Measurements from ENCODE around the gene ERN1. TPM values are rescaled to one million over a fixed set of nuclear protein-coding genes. Genes with fewer than 3 reads are reported as not detected.
A peak's percentile ranks its signal among the peaks of the same experiment; 100 is the strongest.

ERN1 gene
- total RNA-seq, 1 donor from 2014 or later = 5.7 TPM

DNA sequence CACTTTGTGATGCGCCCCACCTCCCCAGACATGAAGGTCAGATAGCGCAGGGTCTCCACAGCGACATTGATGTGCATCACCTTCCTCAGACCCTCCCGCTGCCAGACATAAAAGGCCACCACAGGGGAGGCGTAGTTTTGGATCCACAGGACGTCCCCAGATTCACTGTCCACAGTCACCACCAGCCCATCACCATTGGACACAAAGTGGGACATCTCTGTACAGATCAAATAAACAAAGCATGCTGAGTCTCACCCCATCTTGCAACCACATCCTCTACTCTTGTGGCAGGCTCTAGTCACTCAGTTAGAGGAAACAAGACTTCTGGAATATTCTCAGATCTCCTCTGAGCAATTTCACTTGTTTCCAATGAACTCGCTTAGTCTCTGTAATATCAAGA lies 63.2 kb downstream of the ERN1 start:
- Histone ChIP-seq H3K9ac (ENCODE audit: low read depth in 1 of 3, low read length in 3 of 3) (no peak overlapping the region), H3K9me3 (ENCODE audit: control insufficient read depth in 3 of 3, low read length in 3 of 3) (peaks cover 0 to 12% (median 12%) of the 10 kb centered on the region in 3 donors), H3K4me3 (ENCODE audit: low read length in 3 of 3) (no peak overlapping the region), H3K4me1 (ENCODE audit: control insufficient read depth in 3 of 3, insufficient read depth in 3 of 3, low read length in 3 of 3) (no peaks in the 10 kb centered on the region), H3K27ac (ENCODE audit: low read depth, low read length) (no peak overlapping the region), H3K27me3 (ENCODE audit: control insufficient read depth in 3 of 3, insufficient read depth in 3 of 3, low read length in 3 of 3) (no peaks in the 10 kb centered on the region), H3K36me3 (ENCODE audit: control insufficient read depth in 3 of 3, insufficient read depth in 3 of 3, low read length in 3 of 3) (peaks cover 32 to 59% (median 52%) of the 10 kb centered on the region in 3 donors)

DNA sequence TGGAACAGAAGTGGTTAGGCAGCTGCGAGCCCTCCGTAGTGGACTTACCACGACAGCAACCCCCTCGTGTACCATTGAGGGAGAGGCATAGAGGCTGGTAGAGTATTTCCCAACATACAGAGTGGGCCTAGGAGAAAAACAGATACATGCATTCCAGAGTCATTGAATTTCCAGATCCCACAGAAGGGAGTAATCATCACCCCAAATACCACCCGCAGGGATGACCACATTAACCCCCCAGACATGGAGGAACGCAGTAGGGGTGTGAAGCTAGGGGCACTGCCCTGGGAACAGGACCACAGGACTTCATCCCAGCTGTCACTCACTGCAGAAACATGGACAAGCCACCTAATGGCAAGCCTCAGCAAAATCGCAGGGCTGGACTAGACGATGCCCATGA lies 64.8 kb downstream of the ERN1 start:
- no peak overlapping the region for H3K4me3 ChIP-seq (ENCODE audit: low read length in 3 of 3)
- H3K27me3 ChIP-seq (ENCODE audit: control insufficient read depth in 3 of 3, insufficient read depth in 3 of 3, low read length in 3 of 3) = no peaks in the 10 kb centered on the region
- H3K4me1 ChIP-seq (ENCODE audit: control insufficient read depth in 3 of 3, insufficient read depth in 3 of 3, low read length in 3 of 3) = no peaks in the 10 kb centered on the region
- peak overlapping the region in 1 of 3 donors; percentile 25 for H3K9ac ChIP-seq (ENCODE audit: low read depth in 1 of 3, low read length in 3 of 3)
- no peak overlapping the region for H3K27ac ChIP-seq (ENCODE audit: low read depth, low read length)
- H3K9me3 ChIP-seq (ENCODE audit: control insufficient read depth in 3 of 3, low read length in 3 of 3) = peaks cover 0 to 12% (median 12%) of the 10 kb centered on the region in 3 donors
- peaks cover 27 to 52% (median 47%) of the 10 kb centered on the region in 3 donors for H3K36me3 ChIP-seq (ENCODE audit: control insufficient read depth in 3 of 3, insufficient read depth in 3 of 3, low read length in 3 of 3)

DNA sequence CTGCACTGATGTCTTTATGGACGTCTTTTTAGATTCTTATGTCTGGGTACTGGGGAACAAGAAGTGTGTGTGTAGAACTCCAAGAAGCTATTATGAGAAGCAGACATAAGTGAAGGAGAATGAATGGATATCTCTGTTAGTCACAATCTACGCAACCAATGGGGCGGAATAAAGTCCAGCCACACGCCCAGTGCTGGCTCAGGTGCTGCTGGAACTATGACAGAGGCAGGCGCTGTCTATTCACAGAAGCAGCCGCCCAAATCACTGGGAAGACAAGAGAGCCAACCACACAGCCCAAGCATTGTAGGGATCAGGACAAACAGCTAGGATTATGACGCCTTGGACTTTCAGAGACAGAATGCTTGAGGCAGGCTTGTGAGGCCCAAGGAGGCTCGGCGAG lies 65.6 kb downstream of the ERN1 start:
- peaks cover 22 to 50% (median 46%) of the 10 kb centered on the region in 3 donors for H3K36me3 ChIP-seq (ENCODE audit: control insufficient read depth in 3 of 3, insufficient read depth in 3 of 3, low read length in 3 of 3)
- H3K4me3 ChIP-seq (ENCODE audit: low read length in 3 of 3) = no peak overlapping the region
- no peak overlapping the region for H3K9ac ChIP-seq (ENCODE audit: low read depth in 1 of 3, low read length in 3 of 3)
- no peak overlapping the region for H3K27ac ChIP-seq (ENCODE audit: low read depth, low read length)
- peaks cover 0 to 6% (median 3%) of the 10 kb centered on the region in 3 donors for H3K9me3 ChIP-seq (ENCODE audit: control insufficient read depth in 3 of 3, low read length in 3 of 3)
- H3K27me3 ChIP-seq (ENCODE audit: control insufficient read depth in 3 of 3, insufficient read depth in 3 of 3, low read length in 3 of 3) = no peaks in the 10 kb centered on the region
- no peaks in the 10 kb centered on the region for H3K4me1 ChIP-seq (ENCODE audit: control insufficient read depth in 3 of 3, insufficient read depth in 3 of 3, low read length in 3 of 3)

DNA sequence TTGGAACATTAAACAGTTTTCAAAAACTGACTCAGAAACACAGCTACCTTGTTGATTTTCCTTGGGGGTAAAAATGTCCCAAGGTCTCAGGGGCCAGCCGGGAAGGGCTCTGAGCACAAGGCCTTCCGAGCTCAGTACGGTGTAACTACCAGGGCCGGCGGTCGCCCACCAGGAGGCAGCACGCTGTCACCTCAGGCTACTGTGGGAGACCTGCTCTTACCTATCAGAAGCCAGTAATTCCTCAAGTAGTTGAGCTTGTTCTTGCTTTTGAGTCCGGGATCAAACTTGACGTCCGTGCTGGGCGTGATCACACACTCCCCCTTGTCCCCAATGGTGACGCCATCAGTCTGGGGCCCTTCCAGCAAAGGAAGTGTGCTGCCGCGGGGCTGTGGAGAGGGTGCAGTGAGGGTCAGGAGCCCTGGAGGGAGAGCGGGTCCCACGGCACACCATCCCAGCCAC lies 66.1 kb downstream of the ERN1 start:
- Histone ChIP-seq H3K9me3 (ENCODE audit: control insufficient read depth in 3 of 3, low read length in 3 of 3) (peaks cover 0 to 6% (median 0%) of the 10 kb centered on the region in 3 donors), H3K9ac (ENCODE audit: low read depth in 1 of 3, low read length in 3 of 3) (no peak overlapping the region), H3K36me3 (ENCODE audit: control insufficient read depth in 3 of 3, insufficient read depth in 3 of 3, low read length in 3 of 3) (peaks cover 25 to 50% (median 43%) of the 10 kb centered on the region in 3 donors), H3K27me3 (ENCODE audit: control insufficient read depth in 3 of 3, insufficient read depth in 3 of 3, low read length in 3 of 3) (no peaks in the 10 kb centered on the region), H3K27ac (ENCODE audit: low read depth, low read length) (no peak overlapping the region), H3K4me3 (ENCODE audit: low read length in 3 of 3) (no peak overlapping the region), H3K4me1 (ENCODE audit: control insufficient read depth in 3 of 3, insufficient read depth in 3 of 3, low read length in 3 of 3) (no peaks in the 10 kb centered on the region)

DNA sequence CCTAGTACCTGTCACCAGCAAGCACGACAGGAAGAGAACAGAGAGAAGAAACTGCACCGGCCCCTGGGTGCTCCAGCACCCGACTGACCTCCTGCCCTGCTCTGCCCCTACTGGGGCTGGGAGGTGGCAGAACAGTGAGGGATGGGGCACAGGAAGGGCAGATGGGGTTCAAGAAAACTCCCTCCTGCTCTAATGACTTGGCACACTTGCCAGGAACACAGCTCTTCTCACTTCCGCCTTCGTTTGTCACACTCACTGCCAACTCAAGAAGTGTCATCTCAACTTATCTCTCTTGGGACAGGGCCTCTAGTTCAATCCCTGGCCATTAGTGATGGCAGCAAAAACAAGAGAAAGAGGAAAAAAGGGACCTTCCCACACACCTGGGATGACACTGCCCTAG lies 66.9 kb downstream of the ERN1 start:
- no peak overlapping the region for H3K9ac ChIP-seq (ENCODE audit: low read depth in 1 of 3, low read length in 3 of 3)
- no peaks in the 10 kb centered on the region for H3K27me3 ChIP-seq (ENCODE audit: control insufficient read depth in 3 of 3, insufficient read depth in 3 of 3, low read length in 3 of 3)
- H3K36me3 ChIP-seq (ENCODE audit: control insufficient read depth in 3 of 3, insufficient read depth in 3 of 3, low read length in 3 of 3) = peaks cover 19 to 47% (median 36%) of the 10 kb centered on the region in 3 donors
- H3K27ac ChIP-seq (ENCODE audit: low read depth, low read length) = no peak overlapping the region
- H3K4me1 ChIP-seq (ENCODE audit: control insufficient read depth in 3 of 3, insufficient read depth in 3 of 3, low read length in 3 of 3) = no peaks in the 10 kb centered on the region
- H3K9me3 ChIP-seq (ENCODE audit: control insufficient read depth in 3 of 3, low read length in 3 of 3) = no peaks in the 10 kb centered on the region
- no peak overlapping the region for H3K4me3 ChIP-seq (ENCODE audit: low read length in 3 of 3)

DNA sequence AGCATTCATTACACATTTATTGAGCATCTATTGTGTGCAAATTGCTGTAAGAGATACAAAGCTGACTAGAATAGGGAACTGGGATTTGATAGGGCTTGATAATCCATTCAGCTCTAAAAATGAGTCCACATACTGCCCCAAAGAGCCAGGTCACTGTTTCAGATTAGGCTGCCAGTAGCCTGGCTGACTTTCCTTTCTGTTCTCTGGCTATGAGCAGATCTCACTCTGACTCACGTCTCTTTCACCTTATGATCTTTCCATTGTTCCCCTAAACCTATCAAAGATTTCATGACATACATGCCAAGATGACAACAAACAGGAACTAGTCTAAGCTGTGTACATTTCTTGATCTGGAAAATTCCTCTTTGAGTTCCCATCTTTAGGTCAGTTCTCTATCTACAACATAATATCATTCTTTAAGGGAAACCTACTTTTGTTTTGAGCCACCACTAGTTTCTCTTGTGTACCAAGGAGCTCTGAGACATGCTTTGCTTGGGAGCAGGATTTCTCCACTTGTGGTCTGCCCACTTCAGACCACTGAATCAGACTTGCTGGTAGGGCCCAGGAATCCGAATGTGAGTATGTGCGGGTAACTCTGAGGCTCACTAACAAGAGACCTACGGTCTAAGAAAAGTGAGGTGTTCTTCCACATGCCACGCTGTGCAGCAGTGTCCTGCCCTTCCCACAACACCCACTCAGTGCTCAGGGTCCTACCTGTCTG lies 68.6 kb downstream of the ERN1 start:
- H3K9ac ChIP-seq (ENCODE audit: low read depth in 1 of 3, low read length in 3 of 3) = no peak overlapping the region
- no peak overlapping the region for H3K4me3 ChIP-seq (ENCODE audit: low read length in 3 of 3)
- H3K36me3 ChIP-seq (ENCODE audit: control insufficient read depth in 3 of 3, insufficient read depth in 3 of 3, low read length in 3 of 3) = peaks cover 18 to 51% (median 33%) of the 10 kb centered on the region in 3 donors
- H3K27me3 ChIP-seq (ENCODE audit: control insufficient read depth in 3 of 3, insufficient read depth in 3 of 3, low read length in 3 of 3) = no peaks in the 10 kb centered on the region
- no peaks in the 10 kb centered on the region for H3K4me1 ChIP-seq (ENCODE audit: control insufficient read depth in 3 of 3, insufficient read depth in 3 of 3, low read length in 3 of 3)
- H3K9me3 ChIP-seq (ENCODE audit: control insufficient read depth in 3 of 3, low read length in 3 of 3) = no peaks in the 10 kb centered on the region
- no peak overlapping the region for H3K27ac ChIP-seq (ENCODE audit: low read depth, low read length)

DNA sequence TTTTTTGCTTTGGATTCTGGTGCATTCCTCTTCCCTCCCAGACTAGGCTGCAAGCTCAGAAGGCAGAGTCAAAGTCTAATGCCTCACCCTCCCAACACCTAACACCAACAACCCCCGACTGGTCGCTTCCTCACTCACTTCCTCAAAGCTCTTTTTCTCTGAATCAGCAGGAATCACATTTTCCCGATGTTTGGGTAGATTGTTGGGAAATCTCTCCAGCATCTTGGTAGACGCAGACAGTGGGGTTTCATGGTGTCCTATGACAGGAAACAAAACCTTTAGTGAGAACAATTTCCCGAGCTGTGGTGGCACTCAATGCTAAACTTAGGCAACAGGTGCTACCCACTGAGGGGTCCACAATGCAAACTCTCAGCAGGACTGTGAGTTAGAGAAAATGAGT lies 69.6 kb downstream of the ERN1 start:
- H3K27me3 ChIP-seq (ENCODE audit: control insufficient read depth in 3 of 3, insufficient read depth in 3 of 3, low read length in 3 of 3) = no peaks in the 10 kb centered on the region
- H3K9me3 ChIP-seq (ENCODE audit: control insufficient read depth in 3 of 3, low read length in 3 of 3) = no peaks in the 10 kb centered on the region
- H3K36me3 ChIP-seq (ENCODE audit: control insufficient read depth in 3 of 3, insufficient read depth in 3 of 3, low read length in 3 of 3) = peaks cover 26 to 54% (median 43%) of the 10 kb centered on the region in 3 donors
- H3K27ac ChIP-seq (ENCODE audit: low read depth, low read length) = no peak overlapping the region
- H3K9ac ChIP-seq (ENCODE audit: low read depth in 1 of 3, low read length in 3 of 3) = no peak overlapping the region
- H3K4me1 ChIP-seq (ENCODE audit: control insufficient read depth in 3 of 3, insufficient read depth in 3 of 3, low read length in 3 of 3) = no peaks in the 10 kb centered on the region
- H3K4me3 ChIP-seq (ENCODE audit: low read length in 3 of 3) = no peak overlapping the region

DNA sequence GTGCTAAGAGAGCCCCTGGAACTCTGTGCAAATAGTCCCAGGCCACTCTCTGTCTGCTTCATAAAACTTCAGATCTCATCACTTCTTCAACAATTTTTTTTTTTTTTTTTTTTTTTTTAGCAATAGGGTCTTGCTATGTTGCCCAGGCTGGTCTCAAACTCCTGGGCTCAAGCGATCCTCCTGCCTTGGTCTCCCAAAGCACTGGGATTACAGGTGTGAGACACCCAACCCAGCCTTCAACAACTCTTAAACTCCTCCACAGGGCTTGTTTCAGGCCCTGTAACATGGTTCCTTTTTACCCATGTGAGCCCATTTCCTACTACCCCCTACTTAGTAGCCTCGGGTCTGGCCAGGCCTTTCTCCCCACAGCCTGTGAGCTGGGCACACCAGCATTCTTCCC lies 70.2 kb downstream of the ERN1 start:
- H3K27ac ChIP-seq (ENCODE audit: low read depth, low read length) = no peak overlapping the region
- no peaks in the 10 kb centered on the region for H3K9me3 ChIP-seq (ENCODE audit: control insufficient read depth in 3 of 3, low read length in 3 of 3)
- H3K4me1 ChIP-seq (ENCODE audit: control insufficient read depth in 3 of 3, insufficient read depth in 3 of 3, low read length in 3 of 3) = no peaks in the 10 kb centered on the region
- no peaks in the 10 kb centered on the region for H3K27me3 ChIP-seq (ENCODE audit: control insufficient read depth in 3 of 3, insufficient read depth in 3 of 3, low read length in 3 of 3)
- peaks cover 29 to 55% (median 49%) of the 10 kb centered on the region in 3 donors for H3K36me3 ChIP-seq (ENCODE audit: control insufficient read depth in 3 of 3, insufficient read depth in 3 of 3, low read length in 3 of 3)
- no peak overlapping the region for H3K9ac ChIP-seq (ENCODE audit: low read depth in 1 of 3, low read length in 3 of 3)
- no peak overlapping the region for H3K4me3 ChIP-seq (ENCODE audit: low read length in 3 of 3)

DNA sequence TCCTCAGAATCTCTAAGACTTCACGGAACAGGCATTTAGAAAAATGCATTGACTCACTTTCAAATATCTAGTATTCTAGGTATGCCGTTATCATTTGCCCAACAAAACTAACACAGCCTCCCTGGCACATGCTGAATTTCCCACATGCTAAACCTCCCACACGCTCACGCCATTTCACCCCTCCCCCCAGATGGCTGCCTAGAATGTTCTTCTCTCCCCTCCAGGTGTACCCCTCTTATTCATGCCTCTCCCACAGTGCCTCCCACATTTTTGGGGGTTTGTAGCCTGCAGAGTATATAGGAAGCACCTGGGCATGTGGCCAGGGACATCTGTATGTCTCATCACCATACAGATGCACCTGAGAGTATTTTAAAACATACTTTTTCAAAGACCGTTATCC lies 71.3 kb downstream of the ERN1 start:
- no peaks in the 10 kb centered on the region for H3K9me3 ChIP-seq (ENCODE audit: control insufficient read depth in 3 of 3, low read length in 3 of 3)
- H3K36me3 ChIP-seq (ENCODE audit: control insufficient read depth in 3 of 3, insufficient read depth in 3 of 3, low read length in 3 of 3) = peaks cover 33 to 57% (median 39%) of the 10 kb centered on the region in 3 donors
- no peaks in the 10 kb centered on the region for H3K4me1 ChIP-seq (ENCODE audit: control insufficient read depth in 3 of 3, insufficient read depth in 3 of 3, low read length in 3 of 3)
- no peaks in the 10 kb centered on the region for H3K27me3 ChIP-seq (ENCODE audit: control insufficient read depth in 3 of 3, insufficient read depth in 3 of 3, low read length in 3 of 3)
- no peak overlapping the region for H3K27ac ChIP-seq (ENCODE audit: low read depth, low read length)
- no peak overlapping the region for H3K9ac ChIP-seq (ENCODE audit: low read depth in 1 of 3, low read length in 3 of 3)
- H3K4me3 ChIP-seq (ENCODE audit: low read length in 3 of 3) = no peak overlapping the region

DNA sequence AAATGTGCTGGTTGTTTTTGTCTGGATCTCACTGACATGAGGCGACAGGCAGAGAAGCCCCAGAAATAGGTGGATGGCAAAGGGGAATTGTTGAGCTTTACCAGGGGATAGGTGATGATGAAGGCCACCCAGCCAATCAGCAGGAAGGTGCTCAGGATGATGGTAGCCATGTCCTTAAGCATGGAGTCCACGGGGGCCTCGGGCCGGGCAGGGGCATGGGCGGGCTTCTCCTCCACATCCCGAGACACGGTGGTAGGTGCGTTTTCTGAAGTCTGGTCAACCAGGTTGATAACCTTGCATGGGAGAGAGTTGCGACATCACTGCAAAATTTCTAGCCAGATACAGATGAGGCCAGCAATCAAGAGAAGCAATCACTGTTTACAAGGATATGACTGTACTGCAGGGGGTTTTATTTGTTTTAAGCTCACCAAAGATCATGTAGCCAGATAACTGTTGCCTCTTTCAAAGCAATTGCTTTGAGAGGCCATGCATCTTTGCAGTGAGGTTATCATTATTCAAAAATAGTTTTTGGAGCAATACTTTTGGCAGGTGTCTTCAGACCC lies 72.2 kb downstream of the ERN1 start:
- Histone ChIP-seq H3K27ac (ENCODE audit: low read depth, low read length) (no peak overlapping the region), H3K36me3 (ENCODE audit: control insufficient read depth in 3 of 3, insufficient read depth in 3 of 3, low read length in 3 of 3) (peaks cover 37 to 62% (median 40%) of the 10 kb centered on the region in 3 donors), H3K4me3 (ENCODE audit: low read length in 3 of 3) (no peak overlapping the region), H3K9me3 (ENCODE audit: control insufficient read depth in 3 of 3, low read length in 3 of 3) (no peaks in the 10 kb centered on the region), H3K9ac (ENCODE audit: low read depth in 1 of 3, low read length in 3 of 3) (no peak overlapping the region), H3K27me3 (ENCODE audit: control insufficient read depth in 3 of 3, insufficient read depth in 3 of 3, low read length in 3 of 3) (no peaks in the 10 kb centered on the region), H3K4me1 (ENCODE audit: control insufficient read depth in 3 of 3, insufficient read depth in 3 of 3, low read length in 3 of 3) (no peaks in the 10 kb centered on the region)

All from skeletal muscle tissue (tissue), 4 donors.